GM18951 (cell line): ENCODE results near the gene HRH1.

Experiments
- POLR2A ChIP-seq: IDR thresholded peaks from 4 replicates; pipeline ENCODE4 v1.6.1; 2011; ENCODE audit warnings: mild to moderate bottlenecking; ENCODE audit not compliant: insufficient read length, insufficient read depth; ENCODE audit errors: extremely low read depth
- in situ Hi-C: fragments of 300-500 bp; cut with MboI; formaldehyde crosslinking; loops from one replicate; pipeline ENCODE4 v1.12.0; 2022; ENCODE audit warnings: low sequenced_read_pairs, mixed read lengths, inconsistent platforms; ENCODE audit not compliant: unreplicated experiment

Gene HRH1

GRCh38 chr3:11284011-11284410 lies 129.7 kb downstream of the HRH1 start:
- in situ Hi-C loops, result no loop called here
- TF ChIP-seq POLR2A, result no peak

- TF ChIP-seq POLR2A, result no peak
- in situ Hi-C loops, result no loop called here
These were observed 131.2 kb downstream of the HRH1 start for GRCh38 chr3:11285471-11285870.

- TF ChIP-seq POLR2A, result no peak
- in situ Hi-C loops, result no loop called here
These were observed 133.1 kb downstream of the HRH1 start for GRCh38 chr3:11287404-11287803.

GRCh38 chr3:11288021-11288491 lies 133.8 kb downstream of the HRH1 start:
- no peak for TF ChIP-seq POLR2A
- in situ Hi-C loops, result no loop called here

GRCh38 chr3:11288786-11289637 lies 134.7 kb downstream of the HRH1 start:
- in situ Hi-C loops, result no loop called here
- no peak for TF ChIP-seq POLR2A

- TF ChIP-seq POLR2A, result no peak
- in situ Hi-C loops, result no loop called here
These were observed 135.6 kb downstream of the HRH1 start for GRCh38 chr3:11289864-11290263.

GRCh38 chr3:11290743-11291680 lies 136.7 kb downstream of the HRH1 start:
- TF ChIP-seq POLR2A, result no peak
- in situ Hi-C loops, result no loop called here

GRCh38 chr3:11291808-11292207 lies 137.5 kb downstream of the HRH1 start:
- no peak for TF ChIP-seq POLR2A
- in situ Hi-C loops, result no loop called here

- TF ChIP-seq POLR2A, result no peak
- in situ Hi-C loops, result no loop called here
These were observed 142.8 kb downstream of the HRH1 start for GRCh38 chr3:11297126-11297525.

- TF ChIP-seq POLR2A, result no peak
- in situ Hi-C loops, result no loop called here
These were observed 146.7 kb downstream of the HRH1 start for GRCh38 chr3:11300970-11301369.

- in situ Hi-C loops, result no loop called here
- no peak for TF ChIP-seq POLR2A
These were observed 148.2 kb downstream of the HRH1 start for GRCh38 chr3:11302444-11302843.

- TF ChIP-seq POLR2A, result no peak
- in situ Hi-C loops, result no loop called here
These were observed 149.9 kb downstream of the HRH1 start for GRCh38 chr3:11304175-11304574.

- in situ Hi-C loops, result no loop called here
- no peak for TF ChIP-seq POLR2A
These were observed 151.2 kb downstream of the HRH1 start for GRCh38 chr3:11305509-11305908.
